Mucosa of stomach (tissue), 1 donor: ENCODE data around the gene MIOX.

Experiments used
- H3K27me3 ChIP-seq: one replicate; pipeline ENCODE4 v1.7.0; 2013; ENCODE audit warnings: mild to moderate bottlenecking, low read length; ENCODE audit not compliant: control insufficient read depth, insufficient read depth
- H3K36me3 ChIP-seq: one replicate; pipeline ENCODE4 v1.7.0; 2013; ENCODE audit warnings: low read length; ENCODE audit not compliant: control insufficient read depth, insufficient read depth
- H3K4me1 ChIP-seq: one replicate; pipeline ENCODE4 v1.7.0; 2013; ENCODE audit warnings: mild to moderate bottlenecking, low read length; ENCODE audit not compliant: control insufficient read depth, insufficient read depth
- H3K4me3 ChIP-seq: one replicate; pipeline ENCODE4 v1.7.0; 2013; ENCODE audit warnings: low read length
- H3K9ac ChIP-seq: one replicate; pipeline ENCODE4 v1.7.0; 2013; ENCODE audit warnings: mild to moderate bottlenecking, low read length, moderate library complexity
- H3K9me3 ChIP-seq: one replicate; pipeline ENCODE4 v1.7.0; 2013; ENCODE audit warnings: mild to moderate bottlenecking, low read length, moderate library complexity; ENCODE audit not compliant: control insufficient read depth
- donor health status: Pancreatic carcinoma.

MIOX gene

DNA sequence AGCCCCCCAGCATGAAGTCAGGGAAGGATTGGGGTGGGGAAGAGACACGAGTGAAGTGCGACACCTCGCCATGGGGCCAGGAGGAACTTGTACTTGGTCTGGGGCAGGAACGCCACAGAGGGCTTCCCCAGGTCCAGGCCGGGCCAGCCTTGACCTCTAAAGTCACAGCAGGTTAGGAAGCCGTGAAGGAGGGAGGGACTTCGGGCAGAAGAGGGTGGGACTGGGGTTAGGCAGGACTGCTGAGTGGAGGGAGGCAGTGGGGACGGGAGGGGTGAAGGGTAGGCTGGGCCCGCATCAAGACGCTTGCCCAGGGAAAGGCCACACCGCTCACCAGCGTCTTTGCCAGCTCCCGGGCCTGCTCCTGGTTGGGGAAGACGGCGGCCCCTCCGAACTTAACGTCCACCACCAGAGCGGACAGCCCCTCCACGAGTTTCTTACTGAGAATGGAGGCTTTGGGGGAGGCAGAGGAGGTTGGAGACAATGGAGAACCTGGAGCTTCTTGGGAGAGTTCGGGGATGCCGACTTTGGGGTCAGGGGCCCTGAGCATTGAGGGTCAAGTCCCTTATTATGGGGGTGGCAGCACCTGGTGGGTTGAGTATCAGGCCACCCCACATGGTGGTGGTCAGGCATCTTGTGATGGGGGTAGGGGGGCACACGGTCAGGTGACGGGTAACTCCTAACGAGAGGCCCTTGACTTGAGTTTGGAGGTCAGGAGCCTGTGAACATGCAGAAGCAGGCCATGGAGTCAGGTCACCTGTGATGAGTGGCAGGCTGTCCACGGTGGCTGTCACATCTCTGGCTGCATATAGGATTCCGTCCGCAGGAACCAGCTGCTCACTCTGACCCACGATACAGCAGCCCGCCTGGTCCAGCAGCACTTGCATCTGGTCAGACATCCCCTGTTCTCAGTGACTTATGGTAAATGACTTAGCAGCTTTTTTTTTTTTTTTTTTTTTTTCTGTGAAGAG lies 40.5 kb downstream of the MIOX start:
- Histone ChIP-seq H3K9ac (peak overlapping the region; percentile 70), H3K36me3 (peaks cover 17% of the 10 kb centered on the region), H3K4me1 (peaks cover 57% of the 10 kb centered on the region)

DNA sequence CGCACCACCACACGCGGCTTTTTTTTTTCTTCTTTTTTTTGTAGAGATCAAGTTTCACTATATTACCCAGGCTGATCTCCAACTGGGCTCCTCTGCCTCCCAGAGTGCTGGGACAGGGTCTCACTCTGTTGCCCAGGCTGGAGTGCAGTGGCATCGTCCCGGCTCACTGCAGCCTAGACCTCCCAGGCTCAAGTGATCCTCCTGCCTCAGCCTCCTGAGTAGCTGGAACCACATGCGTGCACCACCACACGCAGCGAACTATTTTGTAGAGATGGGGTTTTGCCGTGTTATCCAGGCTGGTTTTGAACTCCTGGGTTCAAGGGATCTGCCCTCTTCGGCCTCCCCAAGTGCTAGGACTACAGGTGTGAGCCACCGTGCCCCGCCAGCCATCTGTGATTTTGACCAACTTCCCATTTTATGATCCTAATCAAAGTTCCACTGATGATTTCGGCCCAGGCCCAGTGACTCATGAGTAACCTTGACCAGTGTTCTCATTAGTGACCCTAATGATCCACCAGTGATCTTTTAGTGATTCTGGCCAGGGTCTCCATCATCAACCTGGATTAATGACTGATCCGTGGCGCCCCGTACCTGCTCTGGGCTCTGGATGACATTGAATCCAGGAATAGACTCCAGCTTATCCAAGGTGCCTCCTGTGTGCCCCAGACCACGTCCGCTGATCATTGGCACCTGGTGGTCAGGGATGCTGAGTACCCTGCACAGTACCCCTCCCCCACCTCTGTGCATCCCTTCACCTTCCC lies 41.4 kb downstream of the MIOX start:
- Histone ChIP-seq H3K36me3 (peaks cover 7% of the 10 kb centered on the region), H3K27me3 (no peaks in the 10 kb centered on the region), H3K4me3 (no peak overlapping the region), H3K4me1 (peaks cover 63% of the 10 kb centered on the region), H3K9ac (no peak overlapping the region), H3K9me3 (no peaks in the 10 kb centered on the region)

More for the DNA sequence above, 40.5 kb downstream of the MIOX start:
- Histone ChIP-seq H3K4me3 (peak overlapping the region; percentile 63), H3K9me3 (no peaks in the 10 kb centered on the region), H3K27me3 (no peaks in the 10 kb centered on the region)

DNA sequence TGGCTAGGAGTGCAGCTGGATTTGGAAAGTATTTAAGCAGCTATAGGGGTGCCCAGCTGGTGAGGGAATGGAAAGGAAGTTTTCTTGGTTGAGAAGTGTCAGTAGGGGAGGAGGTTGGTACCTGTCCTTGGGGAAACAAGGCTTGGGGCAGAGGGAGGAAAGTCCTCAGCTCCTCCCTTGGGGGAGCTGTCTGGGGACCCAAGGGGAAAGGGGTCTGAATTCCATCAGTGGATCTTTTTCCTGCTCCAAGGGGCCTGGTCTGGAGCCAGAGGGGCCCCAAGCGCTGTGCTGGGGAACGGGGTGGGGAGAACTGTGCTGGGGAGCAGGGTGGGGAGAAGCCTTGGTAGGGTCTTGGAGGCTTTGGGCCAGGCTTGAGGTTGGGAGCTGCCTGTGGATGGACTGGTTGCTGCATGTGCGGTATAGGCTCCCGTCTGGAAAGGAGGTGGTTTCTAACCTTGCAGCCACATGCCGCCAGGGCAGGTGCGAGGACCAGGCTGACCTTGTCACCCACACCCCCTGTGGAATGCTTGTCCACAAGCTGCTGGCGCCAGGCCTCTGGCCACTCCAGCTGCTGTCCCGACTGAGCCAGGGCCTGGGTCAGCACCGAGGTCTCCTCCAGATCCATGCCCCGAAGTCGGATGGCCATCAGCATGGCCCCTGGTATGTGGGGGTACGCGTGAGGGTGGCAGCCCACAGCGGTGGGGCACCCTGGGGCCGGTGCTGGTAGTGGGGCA lies 42.2 kb downstream of the MIOX start:
- peaks cover 61% of the 10 kb centered on the region for H3K4me1 ChIP-seq
- no peaks in the 10 kb centered on the region for H3K27me3 ChIP-seq

DNA sequence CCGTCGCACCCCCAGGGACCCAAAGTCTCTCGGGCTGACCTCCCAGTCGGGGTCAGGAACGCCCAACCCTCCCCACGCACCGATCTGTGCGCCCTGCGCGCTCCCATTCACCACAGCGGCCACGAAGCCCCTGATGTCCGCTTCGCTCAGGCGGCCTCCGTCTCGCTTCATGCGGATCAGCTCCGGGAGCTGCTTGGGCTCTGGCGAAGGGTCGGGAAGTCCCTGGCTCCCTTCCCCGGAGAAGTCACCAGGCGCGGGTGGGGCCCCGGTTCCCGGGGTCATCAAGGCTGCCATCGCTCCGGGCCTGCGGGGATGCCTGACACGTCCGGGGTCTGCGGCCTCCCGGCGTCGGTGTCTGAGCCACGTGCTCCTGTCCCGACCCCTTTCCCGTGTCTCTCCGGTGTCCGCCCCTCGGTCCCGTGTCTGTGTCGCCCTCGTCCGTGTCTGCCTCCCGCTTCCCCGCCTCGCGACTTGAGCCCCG lies 42.8 kb downstream of the MIOX start:
- Histone ChIP-seq H3K36me3 (no peaks in the 10 kb centered on the region), H3K4me3 (peak overlapping the region; percentile 14), H3K9me3 (no peaks in the 10 kb centered on the region), H3K4me1 (peaks cover 55% of the 10 kb centered on the region), H3K27me3 (no peaks in the 10 kb centered on the region), H3K9ac (peak overlapping the region; percentile 99)

More for the DNA sequence above, 42.2 kb downstream of the MIOX start:
- H3K9me3 ChIP-seq, result no peaks in the 10 kb centered on the region
- H3K36me3 ChIP-seq, result no peaks in the 10 kb centered on the region
- peak overlapping the region; percentile 99 for H3K9ac ChIP-seq
- H3K4me3 ChIP-seq, result no peak overlapping the region

DNA sequence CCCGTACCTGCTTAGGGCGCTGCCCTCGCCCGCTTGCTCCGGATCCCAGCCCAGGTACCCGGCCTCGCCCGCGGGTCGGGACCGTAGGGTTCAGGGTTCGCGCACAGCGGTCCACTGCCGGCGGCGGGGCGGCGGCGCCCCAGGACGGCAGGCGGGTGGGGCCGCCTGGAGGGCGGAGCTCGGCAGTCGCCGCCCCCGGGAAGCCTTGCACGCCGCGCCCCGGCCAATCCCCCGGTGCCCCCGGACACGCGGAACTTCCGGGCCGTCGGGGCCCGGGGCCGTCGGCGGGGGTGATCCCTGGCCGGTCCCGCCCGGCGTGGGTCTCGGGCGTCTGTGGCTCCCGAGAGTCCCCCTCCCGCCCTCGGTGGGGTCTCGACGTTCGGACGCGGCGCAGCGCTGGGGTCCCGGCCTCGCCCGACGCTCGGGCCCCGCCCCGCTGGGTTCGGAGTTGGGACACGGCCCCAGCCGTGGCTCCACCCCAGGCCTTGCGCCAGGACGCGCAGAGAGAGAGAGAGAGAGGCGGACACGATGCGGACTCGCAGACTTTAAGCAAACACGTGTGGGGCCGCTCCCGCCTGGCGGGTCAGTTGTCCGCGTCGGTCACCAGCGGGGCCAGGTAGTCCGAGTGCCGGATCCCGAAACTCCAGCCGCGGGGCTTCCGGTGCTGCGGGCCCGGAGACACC lies 43.4 kb downstream of the MIOX start, which contains the start of gene TYMP:
TYMP (minus strand) TSS at position 116 of the 683 bp plus-strand sequence. CDS start 303 bp downstream, outside the sequence.
- Histone ChIP-seq H3K36me3 (no peaks in the 10 kb centered on the region), H3K9ac (peak within 1 kb of the TSS; percentile 99), H3K4me3 (peak within 1 kb of the TSS; percentile 89), H3K4me1 (peaks cover 49% of the 10 kb centered on the region), H3K27me3 (no peaks in the 10 kb centered on the region), H3K9me3 (no peaks in the 10 kb centered on the region)

DNA sequence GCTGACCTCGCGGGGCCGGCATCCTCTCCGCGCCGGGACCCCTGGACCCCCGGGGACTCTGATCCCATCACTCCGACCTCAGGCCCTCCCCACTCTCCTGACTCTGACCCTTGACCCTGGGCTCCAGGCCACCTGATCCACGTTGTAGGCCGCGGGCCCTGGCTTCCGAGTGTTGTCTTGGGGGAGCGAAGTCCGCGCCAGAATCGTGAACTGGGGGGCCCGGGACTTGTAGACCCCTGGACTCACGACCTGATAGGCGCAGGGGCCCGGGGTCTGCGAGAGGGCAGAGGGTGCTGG lies 43.9 kb downstream of the MIOX start:
- Histone ChIP-seq H3K4me3 (peak overlapping the region; percentile 60), H3K4me1 (peaks cover 47% of the 10 kb centered on the region), H3K9ac (peak overlapping the region; percentile 99), H3K36me3 (no peaks in the 10 kb centered on the region), H3K27me3 (no peaks in the 10 kb centered on the region), H3K9me3 (no peaks in the 10 kb centered on the region)

DNA sequence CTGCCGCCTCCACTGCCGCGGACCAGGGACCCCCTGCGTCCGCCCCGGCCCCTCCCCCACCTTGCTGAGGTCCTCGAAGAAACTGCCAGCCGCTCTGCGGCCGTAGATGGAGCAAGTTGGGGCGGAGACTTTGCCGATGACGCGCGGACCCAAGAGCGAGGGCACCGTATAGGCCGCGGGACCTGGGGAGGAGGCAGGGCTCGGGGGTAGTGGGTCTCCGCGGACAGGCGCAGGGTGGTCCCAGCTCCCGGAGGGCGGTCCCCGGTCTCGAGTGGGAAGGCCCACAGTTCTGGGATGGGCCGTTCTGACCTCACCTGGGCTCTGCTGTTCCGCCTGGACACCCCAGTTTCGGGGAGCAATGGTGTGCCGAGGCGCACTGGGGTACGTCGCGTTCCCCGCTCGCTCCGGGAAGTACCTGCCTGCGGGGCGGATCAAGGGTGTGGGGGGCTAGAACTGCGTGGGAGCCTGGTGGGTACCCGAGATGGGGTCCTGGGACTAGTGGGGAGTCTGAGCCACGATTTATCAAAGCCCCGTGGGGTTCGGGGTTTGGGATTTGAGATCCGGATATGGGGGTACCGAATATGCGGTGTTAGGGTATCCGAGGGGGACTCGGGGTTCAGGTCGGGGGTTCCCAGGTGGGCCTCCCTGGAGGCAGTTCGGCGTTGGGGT lies 44.4 kb downstream of the MIOX start:
- H3K4me1 ChIP-seq, result peaks cover 47% of the 10 kb centered on the region
- H3K27me3 ChIP-seq, result no peaks in the 10 kb centered on the region
- no peaks in the 10 kb centered on the region for H3K9me3 ChIP-seq
- peak overlapping the region; percentile 99 for H3K9ac ChIP-seq
- peak overlapping the region; percentile 89 for H3K4me3 ChIP-seq
- H3K36me3 ChIP-seq, result no peaks in the 10 kb centered on the region

DNA sequence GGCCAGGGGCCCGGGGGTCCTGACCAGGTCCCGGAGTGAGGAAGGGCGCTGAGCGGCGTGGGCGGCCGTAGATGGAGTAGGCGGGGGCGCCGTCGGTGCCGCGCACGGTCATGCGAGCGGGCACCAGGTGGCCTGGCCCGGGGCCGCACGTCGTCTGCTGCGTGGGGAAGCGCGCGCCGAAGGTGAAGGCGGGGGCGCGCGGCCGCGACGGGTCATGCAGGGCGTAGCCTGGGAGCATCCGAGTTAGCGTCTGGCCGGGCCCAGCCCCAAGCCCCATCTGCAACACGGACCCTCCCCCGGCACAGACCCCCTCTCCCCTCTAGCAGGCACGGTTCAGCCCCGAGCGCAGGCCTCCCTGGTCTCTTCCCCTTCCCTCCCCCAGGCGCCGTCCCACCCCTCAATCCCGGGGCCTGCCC lies 44.9 kb downstream of the MIOX start:
- Histone ChIP-seq H3K9me3 (no peaks in the 10 kb centered on the region), H3K4me3 (peak overlapping the region; percentile 89), H3K27me3 (no peaks in the 10 kb centered on the region), H3K36me3 (no peaks in the 10 kb centered on the region), H3K4me1 (peaks cover 45% of the 10 kb centered on the region), H3K9ac (peak overlapping the region; percentile 99)

DNA sequence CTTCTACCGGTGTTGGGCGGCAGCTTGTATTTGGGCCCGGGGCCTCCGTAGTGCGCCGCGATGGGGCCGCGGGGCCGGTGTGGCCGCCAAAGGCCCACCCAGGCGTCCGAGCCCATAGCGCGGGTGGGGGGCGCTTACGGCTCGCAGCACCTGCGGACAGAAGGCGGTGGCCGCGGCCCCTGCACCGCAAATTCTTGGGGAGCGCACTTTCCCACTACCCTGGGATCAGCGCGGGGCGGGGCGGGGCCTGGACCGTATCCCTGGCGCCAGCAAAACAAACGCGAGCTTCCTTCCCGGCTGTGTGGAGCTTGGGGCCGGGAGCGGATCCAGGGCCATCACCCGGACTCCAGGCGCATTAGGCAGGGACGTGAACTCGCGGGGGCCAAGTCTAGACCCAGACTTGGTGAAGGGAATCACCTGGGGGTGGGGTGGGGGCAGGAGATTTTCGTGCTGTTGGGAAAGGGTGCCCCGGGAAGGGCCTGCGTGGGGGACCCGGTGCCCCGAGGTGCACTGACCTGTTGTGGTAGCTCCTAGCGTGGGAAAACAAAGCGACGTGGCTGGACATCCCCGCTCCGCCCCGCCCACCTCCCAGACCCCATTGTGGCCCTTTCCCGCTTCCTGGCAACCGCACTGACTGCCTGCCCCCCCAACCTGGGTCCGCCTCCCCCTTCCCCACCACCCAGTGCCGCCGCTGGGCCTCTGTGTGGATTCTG lies 45.5 kb downstream of the MIOX start:
- no peaks in the 10 kb centered on the region for H3K9me3 ChIP-seq
- peaks cover 39% of the 10 kb centered on the region for H3K4me1 ChIP-seq
- H3K9ac ChIP-seq, result peak overlapping the region; percentile 99

DNA sequence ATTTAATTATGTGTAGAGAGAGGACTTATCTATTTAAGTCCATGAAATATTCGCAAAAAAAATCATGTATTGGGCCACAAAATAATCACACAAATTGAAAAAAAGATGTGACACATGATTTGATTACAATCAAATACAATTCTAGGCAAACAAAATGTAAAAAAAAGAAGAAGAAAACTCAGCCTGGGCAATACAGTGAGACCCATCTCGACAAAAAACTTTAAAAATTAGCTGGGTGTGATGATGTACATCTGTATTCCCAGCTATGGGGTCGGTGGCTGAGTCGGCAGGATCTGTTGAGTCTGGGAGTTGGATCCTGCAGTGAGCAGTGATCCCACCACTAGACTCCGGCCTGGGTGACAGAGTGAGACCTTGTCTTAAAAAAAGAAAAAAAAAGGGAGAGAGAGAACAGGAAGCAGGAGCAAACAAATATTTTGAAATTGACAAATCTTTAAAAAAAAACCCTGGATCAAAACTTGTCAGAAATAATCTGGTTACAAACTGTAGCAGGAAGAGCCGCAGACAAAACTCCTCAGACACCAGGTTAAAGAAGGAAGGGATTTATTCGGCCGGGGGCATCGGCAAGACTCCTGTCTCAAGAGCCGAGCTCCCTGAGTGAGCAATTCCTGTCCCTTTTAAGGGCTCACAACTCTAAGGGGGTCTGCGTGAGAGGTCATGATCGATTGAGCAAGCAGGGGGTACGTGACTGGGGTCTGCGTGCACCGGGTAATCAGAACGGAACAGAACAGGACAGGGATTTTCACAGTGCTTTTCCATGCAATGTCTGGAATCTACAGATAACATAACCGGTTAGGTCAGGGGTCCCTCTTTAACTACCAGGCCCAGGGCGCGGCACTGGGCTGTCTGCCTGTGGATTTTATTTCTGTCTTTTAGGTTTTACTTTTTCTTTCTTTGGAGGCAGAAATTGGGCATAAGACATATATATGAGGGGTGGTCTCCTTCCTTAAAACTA lies 46.5 kb downstream of the MIOX start:
- Histone ChIP-seq H3K9me3 (no peaks in the 10 kb centered on the region), H3K4me1 (peaks cover 39% of the 10 kb centered on the region), H3K9ac (peak overlapping the region; percentile 99), H3K27me3 (no peaks in the 10 kb centered on the region), H3K36me3 (no peaks in the 10 kb centered on the region), H3K4me3 (no peak overlapping the region)

More for the DNA sequence above, 45.5 kb downstream of the MIOX start:
- no peaks in the 10 kb centered on the region for H3K36me3 ChIP-seq
- peak overlapping the region; percentile 19 for H3K4me3 ChIP-seq
- H3K27me3 ChIP-seq, result no peaks in the 10 kb centered on the region
